GM18873 (cell line): ENCODE results near the gene EDIL3.
"Not testable (repeated sequence)": the region's sequence is repeated elsewhere in the genome, so short reads cannot be mapped to it uniquely, and the experiment has no call there.

Experiments
- ATAC-seq: cut with Tn5 transposase; IDR thresholded peaks from one replicate; pipeline ENCODE4 v1.9.1; 2021; ENCODE audit warnings: mild to moderate bottlenecking, moderate library complexity, moderate number of reproducible peaks; ENCODE audit not compliant: unreplicated experiment, low FRiP score

The EDIL3 gene

DNA sequence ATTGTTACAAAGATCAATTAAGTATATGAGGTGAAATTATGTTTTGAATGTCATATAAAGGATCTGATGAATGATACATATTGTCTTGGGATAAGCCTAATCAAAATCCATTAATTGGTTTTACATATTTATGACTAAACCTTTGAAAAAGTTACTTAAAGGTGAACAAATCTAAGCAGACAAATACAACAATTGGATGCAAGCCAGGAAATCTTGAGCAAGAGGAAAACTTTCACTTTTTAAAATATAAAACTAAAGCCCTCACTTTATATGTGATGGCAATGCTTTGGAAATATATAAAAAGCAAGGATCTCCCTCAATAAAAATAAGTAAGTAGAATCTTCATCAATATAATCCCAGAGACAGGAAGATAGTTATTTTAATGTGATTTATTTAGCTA lies 80.1 kb downstream of the EDIL3 start:
- no peak for ATAC-seq

DNA sequence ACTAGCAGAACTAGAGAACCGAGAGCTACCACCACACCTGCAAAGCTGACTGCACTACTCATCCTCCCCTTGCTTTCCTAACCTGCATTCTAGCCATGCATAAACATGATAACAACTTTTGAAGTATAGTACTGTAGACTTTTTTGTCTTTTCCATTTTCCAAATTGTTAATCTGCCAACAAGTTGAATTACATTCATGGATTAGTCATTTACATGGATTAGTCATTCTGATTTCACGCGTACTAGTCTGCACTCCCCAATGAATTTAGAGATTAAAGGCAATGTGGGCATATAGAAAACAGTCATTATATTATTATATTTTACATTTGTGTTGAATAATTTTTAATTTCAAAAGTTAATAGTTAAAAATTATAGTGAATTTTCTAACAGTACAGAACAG lies 81.4 kb downstream of the EDIL3 start:
- ATAC-seq = no peak

DNA sequence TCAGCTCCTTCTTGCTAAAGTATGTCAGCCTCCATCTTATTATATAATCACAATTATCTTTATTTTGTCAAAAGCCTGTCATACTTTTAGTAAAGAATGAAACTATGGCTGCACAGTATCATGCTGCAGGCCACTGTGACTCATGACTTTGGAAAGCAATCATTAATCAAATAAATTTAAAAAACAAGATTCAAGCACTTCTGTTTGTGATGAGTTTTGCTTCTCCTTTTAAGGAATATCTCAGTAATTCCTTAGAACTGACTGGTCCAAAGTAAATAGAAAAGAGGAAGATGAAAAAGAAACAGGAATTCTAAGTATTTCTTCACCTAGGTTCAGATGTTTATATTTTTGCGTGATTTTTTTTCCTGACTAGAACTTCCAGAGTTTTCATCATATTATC lies 83.1 kb downstream of the EDIL3 start:
- no peak for ATAC-seq

DNA sequence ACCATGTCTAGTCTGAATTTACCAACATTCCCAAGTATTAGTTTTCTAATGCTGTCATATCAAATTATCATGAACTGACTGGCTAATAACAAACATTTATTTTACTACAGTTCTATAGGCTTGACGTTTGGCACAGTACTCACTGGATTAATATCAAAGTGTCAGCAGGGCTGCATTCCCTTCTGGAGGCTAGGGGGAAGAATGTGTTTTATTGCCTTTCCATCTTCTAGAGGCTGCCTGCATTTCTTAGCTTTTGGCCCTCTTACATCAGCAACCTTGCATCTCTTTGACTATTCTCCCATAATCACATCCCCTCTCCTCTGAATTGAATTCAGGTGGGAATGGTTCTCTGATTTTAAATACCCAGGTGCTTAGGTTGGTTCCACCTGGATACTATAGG lies 84.7 kb downstream of the EDIL3 start:
- ATAC-seq = no peak

DNA sequence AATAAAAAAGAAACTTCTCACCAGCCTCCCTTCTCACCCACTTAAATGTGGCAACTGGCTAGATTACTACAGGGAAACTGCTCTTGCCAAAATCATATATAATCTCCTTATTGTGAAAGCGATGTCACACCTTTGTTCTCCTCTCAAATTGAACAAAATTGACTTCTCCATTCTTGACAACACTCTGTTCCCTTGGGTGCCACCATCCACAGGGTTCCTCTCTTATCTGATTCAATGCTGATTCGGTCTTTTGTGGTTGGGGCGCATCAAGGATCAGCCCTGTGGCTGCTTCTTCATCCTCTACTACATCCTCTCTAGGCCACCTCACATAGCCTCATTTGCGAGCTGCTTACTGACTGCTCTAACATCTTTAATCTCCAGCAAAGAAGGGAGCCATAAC lies 86.1 kb downstream of the EDIL3 start:
- no peak for ATAC-seq

DNA sequence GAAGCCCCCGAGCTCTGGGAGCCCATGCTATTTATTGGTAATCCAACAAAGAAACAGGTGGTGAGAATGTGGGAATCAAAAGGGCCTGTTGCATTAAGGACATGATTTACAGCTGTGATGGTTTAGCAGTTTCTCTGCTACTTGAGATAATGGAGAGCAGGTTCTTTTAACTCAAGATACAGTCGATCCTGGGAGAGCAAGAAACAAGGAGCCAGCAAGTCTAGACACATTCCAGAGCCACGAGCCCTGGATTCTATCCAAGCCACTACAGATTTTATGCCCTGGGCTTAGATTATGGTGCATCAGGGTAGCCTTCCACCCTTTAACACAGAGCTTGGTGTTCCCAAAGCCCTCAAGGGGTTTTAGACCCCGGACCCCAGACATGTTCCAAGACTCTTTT lies 87.0 kb downstream of the EDIL3 start:
- not testable (repeated sequence) for ATAC-seq

DNA sequence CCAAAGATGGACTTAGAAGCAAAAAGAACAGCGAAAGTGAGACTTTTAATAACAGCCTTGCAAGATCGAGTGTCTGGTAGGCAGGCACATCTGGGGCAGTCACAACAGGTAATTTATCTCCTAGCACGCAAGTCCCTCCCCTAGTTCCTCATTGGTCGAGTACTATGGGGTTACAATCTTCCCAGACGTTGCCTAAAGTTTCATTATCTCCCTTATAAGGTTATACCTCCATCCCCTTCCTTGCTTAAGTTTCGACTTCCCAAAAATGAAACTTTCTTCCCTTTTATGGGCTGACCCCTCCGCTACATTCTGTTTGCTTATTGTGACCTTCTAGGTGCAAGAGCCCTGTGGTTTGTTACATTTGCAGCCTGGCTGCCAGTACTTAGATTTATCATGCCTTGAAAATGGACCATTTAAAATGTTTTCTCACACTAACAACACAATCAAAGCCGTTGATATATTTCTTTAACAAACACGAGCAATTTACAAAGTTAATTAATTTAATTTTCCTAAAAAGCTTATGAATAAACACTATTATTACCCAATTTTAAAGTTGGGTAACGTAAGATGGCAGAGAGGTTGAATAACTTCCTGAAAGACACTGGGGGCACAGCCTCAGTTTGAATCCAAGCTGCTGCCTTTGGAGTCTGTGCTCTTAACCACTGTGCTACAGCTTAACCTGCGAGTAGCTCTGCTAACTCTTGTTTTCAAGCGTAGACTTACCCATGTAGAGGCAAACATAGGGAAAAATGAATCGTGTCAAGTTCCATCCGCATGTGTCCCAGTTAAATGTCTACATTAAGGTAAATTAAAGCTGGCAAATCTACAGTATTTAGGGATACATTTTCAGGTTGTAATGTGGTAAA lies 91.7 kb downstream of the EDIL3 start:
- ATAC-seq = no peak

DNA sequence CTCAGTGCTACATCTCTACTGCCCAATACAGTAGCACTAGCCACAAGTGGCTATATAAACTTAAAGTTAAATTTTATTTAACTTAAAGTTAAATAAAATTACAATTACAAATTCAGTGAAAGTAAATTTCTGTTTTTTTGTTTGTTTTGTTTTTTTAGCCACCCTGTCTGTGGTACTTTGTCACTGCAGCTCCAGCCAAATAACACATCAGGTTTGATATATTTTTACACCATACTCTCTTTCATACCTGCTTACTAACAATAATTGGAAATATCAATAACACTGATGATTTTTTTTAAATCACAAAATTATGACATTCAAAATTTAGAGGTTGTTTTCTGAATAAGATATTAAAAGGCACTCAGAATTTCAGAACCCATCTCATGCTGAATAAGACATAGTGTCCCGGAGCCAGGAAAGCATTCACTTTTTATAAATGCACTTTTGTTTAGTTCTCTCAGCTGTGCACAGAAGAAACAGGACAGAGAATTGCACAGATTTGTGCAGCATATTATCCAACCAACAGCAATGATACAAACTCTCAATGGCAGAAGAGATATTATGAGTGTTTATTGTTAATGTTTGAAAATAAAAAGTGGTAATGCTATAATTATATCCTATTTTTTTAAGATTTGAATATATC lies 92.6 kb downstream of the EDIL3 start:
- ATAC-seq = no peak

DNA sequence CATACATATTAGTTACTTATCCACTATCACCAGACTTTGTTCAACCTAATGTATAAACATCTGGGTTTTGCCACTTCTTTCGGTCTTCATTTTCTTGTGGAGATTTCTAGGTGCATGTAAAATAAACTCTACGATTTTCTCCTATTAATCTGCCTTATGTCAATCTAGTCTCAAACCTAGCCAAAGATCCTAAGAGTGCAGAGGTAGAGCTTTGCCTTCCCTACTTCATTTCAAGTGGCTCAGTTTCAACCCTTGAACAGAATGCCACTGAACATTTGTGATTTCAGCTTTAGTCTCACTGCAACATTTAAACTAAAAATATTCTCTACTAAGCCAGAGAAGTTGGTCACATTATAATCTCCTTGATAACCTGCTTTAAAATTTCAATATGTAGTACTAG lies 94.0 kb downstream of the EDIL3 start:
- no peak for ATAC-seq

DNA sequence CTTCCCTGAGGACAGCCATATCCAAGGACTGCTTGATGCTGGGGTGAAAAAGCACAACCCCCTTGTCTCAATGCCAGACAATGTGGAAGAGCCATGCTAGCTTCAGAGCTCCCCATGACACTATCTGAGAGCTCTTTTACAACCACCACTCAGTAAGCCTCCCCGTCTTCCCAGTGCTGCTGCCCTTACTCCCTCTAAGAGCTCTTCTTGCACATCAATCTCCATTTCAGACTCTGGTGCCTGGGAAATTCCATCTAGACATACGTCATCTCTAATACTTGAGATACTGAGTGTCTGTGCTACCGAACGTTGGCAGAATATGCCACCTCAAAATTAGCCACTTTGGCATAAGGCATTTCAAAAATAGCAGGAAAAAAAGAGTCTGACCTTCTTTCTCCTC lies 94.5 kb downstream of the EDIL3 start:
- no peak for ATAC-seq

DNA sequence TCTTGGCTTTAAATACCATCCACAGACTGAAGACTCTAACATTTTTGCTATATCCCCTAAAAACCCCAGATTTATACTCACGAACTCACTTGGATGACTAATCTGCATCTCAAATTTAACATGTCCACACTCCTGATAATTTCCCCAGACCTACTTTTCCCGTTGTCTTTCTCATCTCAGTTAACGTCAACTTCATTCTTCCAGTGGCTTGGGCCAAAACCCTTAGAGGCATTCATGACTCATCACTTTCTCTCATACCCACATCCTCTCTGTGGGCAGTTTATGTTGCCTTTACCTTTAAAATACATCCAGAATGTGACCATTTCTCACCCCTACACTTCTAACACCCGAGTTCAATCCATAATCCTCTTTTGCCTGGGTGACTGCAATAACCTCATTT lies 96.7 kb downstream of the EDIL3 start:
- no peak for ATAC-seq

DNA sequence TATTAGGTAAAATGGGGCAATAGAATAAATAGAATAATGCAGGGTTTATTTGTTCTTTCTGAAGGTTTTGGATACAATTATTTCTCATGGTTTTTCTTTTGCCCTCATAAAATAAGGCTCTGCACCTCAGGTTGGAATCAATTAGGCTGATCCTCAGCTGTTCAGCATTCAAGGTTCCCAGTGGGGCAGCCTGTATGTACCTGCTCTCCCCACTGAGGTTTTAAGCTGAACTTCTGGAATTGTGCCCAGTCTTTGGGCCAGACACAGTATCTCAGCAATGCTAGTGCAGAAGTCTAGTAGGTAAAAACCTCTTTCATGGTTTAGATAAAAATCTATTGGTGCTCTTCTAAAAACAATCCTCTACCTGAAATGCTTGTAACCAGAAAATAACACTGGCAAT lies 98.0 kb downstream of the EDIL3 start:
- ATAC-seq = no peak

DNA sequence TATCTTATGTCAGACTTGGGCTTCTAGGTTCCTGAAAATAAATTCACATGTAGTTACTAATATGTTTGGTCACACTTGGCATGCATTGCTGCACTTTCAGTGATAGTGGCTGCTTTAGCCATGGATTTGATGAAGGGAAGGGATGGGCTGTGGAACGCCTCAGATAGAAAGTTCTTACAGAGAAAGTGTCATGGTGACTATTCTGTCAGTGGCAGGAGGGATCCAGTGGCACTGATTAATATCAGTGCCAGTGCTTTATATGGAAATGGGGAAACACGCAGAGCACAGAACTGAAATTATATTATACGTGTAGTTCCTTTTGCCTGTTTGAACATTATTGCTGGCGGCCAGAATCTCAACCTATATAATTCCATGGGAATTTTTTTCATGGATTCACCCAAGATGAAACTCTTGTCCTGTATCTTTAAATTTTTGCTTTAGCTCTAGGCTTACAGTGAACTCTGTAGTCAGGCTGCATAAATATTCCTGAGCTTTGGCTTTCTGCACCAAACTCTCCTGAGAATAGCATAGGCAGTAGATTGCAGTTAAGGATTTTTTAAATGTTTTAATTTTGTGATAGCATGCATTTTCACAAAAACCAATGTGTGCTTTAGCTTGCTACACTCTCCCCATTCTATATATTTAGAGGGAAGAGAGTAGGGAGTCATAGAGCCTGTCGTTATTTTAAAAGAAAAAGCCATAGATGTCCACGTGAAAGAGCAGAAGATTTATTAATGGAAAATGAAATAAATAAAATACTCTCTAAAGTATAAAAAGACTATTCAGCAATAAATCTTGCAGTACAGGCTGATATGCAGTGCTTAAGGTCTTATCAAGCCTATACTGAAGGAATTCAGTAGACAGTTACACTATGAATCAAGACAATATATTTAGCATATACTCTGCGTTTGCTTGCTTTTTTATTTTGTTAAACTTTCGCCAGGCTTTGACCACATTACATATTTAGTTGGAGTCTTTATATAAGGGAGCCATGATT lies 98.7 kb downstream of the EDIL3 start:
- ATAC-seq = no peak

DNA sequence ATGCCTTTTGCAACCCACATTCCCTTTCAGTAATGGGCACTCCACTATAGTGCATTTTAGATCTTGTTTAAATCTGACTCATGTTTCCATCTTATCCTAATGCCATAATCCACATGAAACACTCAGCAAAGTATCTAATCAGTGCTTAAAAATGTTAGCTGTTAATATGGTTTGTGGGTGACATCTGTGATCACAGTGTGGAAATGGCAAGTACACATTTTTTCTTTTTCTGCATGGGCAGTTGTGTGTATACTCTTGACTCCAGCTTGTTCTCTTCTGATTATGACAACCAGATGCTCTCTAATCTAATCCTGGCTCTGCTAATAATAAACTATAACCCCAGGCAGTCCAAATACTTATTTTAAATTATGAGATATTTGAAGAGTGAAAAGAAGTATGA lies 103.3 kb downstream of the EDIL3 start:
- ATAC-seq = no peak

DNA sequence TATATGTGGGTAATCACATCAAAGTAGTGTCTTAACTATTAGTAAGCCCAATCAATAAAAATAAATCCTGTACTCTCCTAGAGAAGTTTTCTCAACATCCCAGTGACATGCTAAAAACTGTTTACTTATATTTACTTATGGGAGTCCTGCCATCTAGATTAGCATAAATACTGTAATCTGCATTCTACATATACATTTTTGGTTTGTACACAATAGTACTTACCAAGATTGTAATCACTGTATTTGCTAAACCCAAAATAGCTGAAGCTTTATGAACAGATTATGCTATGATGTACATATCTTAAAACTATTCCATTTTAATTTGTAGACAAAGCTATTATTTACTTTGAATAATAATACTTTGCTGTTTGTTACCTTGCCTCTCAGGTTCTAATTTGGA lies 105.4 kb downstream of the EDIL3 start:
- ATAC-seq = no peak

DNA sequence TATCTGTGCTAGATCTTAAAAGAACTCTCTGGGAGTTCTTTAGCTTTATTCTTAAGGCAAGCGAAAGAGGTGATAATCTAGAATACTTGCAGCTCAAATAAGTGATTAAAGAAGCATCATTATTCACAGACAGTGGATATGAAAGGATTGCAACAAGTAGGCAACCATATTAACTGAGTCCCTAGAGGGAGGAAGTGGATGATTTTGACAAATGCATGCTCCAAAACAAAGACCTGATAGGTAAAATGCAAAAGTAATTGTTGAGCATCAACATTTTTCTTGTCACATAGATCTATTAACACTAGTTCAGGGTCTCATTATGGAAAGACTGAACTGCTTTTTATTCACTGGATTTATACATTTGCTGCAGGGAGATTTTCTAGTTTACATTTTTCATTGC lies 109.1 kb downstream of the EDIL3 start:
- ATAC-seq = no peak

DNA sequence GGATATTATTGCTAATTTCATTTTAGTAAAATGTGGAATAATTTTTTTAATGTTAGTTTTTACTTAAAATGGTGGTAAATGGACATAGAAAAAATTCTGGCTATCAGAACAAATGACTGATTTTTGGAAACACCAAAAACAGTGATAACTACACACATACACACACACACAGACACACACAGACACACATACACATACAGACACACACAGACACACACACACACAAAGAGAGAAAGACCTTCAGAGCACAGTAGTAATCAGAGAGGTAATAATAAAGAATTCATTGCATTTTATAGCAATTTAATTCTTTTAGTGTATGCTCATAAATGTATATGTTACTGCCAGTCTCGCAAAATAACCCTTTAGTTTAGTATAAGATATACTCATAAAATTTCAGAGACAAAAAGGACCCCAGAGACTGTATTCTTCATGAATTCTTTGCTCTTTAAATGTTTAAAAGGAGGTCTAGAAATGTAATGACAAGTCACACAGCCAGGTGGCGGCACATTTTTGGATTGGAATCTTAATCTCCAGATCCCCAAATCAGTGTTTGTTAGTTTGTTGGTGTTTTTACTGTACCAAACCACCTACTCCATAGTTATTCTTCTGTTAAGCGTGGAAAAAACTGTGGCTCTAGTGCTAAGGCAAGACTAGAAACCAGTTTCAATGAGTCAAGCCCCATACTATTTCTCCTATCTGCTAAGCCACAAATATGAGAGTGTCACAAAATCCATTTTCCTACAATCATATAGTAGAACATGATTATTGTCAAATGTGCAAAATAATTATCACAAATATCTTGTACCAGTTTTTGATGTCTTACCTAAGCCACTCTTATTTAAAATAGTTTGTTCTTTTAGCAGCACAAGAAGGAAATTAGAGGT lies 109.9 kb downstream of the EDIL3 start:
- ATAC-seq = no peak

DNA sequence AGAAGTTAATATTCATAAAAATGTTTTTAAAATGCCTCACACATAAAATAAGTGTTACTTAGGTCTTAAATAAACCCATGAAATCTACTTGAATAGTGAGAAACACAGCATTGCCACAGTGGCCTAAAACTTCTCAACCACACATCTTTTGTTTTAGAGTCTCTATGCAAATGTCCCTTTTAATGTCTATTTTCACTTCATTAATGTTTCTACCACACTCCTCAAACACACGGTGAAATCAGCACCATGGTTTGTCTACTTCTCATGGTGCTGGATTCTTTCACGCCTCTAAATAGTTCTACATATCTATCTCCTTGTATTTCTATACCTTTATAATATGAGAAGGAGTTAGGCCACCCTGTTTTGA lies 111.2 kb downstream of the EDIL3 start:
- ATAC-seq = no peak

DNA sequence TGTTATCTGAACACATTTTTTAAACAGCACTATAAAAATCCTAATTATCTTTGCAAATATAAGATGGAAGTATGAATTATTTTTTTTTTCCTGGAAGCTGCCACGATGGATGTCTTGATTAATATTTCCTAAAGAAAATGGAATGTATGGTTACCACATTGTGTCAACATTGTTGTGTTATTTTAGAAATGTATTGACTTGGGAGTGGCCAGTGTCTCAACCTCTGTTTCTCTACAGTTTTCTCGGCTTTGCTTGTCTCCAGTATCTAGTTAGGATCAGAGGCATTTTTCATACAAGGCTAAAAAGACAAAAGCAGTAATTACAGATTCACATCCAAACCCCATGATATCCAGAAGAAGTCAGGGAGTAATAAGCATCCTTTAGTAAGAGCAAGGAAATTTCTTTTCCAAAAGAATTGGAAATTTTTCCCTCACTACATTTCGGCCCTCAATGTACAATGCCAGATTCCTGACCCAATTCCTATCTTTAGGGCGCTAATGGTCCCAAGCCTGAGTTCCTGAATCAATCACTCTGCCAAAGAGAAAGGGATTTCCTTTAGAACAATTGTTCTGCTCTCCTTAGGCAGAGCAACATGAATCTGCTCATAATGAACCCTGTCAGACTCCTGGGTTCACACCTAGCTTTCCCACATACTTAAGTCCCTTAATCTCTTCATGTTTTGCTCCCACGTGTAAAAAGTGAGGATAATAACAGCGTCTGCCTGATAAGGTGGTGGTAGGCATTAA lies 111.7 kb downstream of the EDIL3 start:
- no peak for ATAC-seq
